MCF 10A (cell line): Measurements from ENCODE around the gene KCNAB1. TPM values are rescaled to one million over a fixed set of nuclear protein-coding genes. Genes with fewer than 3 reads are reported as not detected.

ENCODE experiments used
- BruUV-seq: library from RNA; stranded (reverse); fragments of 400-500 nt; replicated peaks from 2 replicates; lab custom pipeline; 2021; lab: Mats Ljungman, UMichigan
- CTCF ChIA-PET: fragments of 300-600 bp; sonication (Branson Sonifier 250); formaldehyde crosslinking; extraction: SDS; loops from one replicate; lab custom pipeline; 2021; ENCODE audit warnings: antibody characterized with exemption, inconsistent platforms; lab: Yijun Ruan, JAX
- POLR2A ChIA-PET: fragments of 300-600, 350-650 bp; sonication (Branson Sonifier 250); formaldehyde crosslinking; extraction: SDS; loops from one replicate; lab custom pipeline; 2020; ENCODE audit warnings: antibody characterized with exemption, inconsistent platforms; lab: Yijun Ruan, JAX
- DNase-seq: peaks from one replicate; pipeline ENCODE4 v3.0.0-alpha.2; 2018; ENCODE audit not compliant: unreplicated experiment
- H3K27ac Mint-ChIP-seq: one replicate; pipeline ENCODE4 v1.8.0; 2022; ENCODE audit warnings: mild to moderate bottlenecking, low read depth, mixed read lengths; ENCODE audit not compliant: unreplicated experiment
- H3K27me3 Mint-ChIP-seq: one replicate; pipeline ENCODE4 v1.8.0; 2022; ENCODE audit warnings: mixed read lengths; ENCODE audit not compliant: insufficient read depth, unreplicated experiment
- H3K36me3 Mint-ChIP-seq: one replicate; pipeline ENCODE4 v1.8.0; 2022; ENCODE audit warnings: mild to moderate bottlenecking, moderate library complexity, mixed read lengths; ENCODE audit not compliant: insufficient read depth, unreplicated experiment
- H3K4me1 Mint-ChIP-seq: one replicate; pipeline ENCODE4 v1.8.0; 2022; ENCODE audit warnings: mixed read lengths; ENCODE audit not compliant: insufficient read depth, unreplicated experiment
- H3K4me3 Mint-ChIP-seq: one replicate; pipeline ENCODE4 v1.8.0; 2022; ENCODE audit warnings: mild to moderate bottlenecking, moderate library complexity, mixed read lengths; ENCODE audit not compliant: unreplicated experiment
- H3K9me3 Mint-ChIP-seq: one replicate; pipeline ENCODE4 v1.8.0; 2022; ENCODE audit warnings: mixed read lengths; ENCODE audit not compliant: unreplicated experiment
- intact Hi-C: fragments of 100-400 bp; cut with micrococcal nuclease; formaldehyde crosslinking; loops from 2 replicates; pipeline ENCODE4 v1.14.1; 2022
- total RNA-seq: library from RNA; stranded (reverse); gene quantifications from 2 replicates; pipeline ENCODE4 v1.2.3, GENCODE V29; 2022
- TF ChIP-seq, protein P1 (sequence below): fragments of 200-600 bp; IDR thresholded peaks from one replicate; pipeline ENCODE4 v1.8.0; 2022; ENCODE audit warnings: antibody characterized with exemption, mild to moderate bottlenecking; ENCODE audit not compliant: unreplicated experiment

KCNAB1 gene
- total RNA-seq, 1 experiment from 2014 or later, result 0.44 TPM

DNA sequence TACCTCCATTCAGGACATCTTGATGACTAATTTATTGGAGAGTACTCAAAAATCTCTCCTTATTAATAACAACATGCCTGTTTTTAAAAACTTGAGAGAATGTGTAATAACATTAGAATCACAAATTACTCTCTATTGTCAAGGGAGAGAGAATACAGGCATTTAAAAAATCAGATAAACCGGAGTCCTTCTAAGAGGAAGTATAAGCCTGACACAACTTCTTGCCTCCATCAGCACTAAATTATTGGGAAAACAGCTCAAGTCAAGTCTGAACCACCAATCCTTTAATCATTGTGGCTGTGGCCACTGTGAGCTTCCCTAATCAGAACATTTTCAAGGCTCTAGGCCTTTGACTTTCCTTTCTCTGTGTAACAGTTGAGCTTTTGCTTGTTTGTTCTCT lies 396.6 kb downstream of the KCNAB1 start:
- no peak overlapping the region for H3K4me3 Mint-ChIP-seq
- H3K27me3 Mint-ChIP-seq, result peaks cover 26% of the 10 kb centered on the region
- intact Hi-C loops, result no loop called here
- no peaks in the 10 kb centered on the region for H3K9me3 Mint-ChIP-seq
- peak overlapping the region; percentile 49 for H3K27ac Mint-ChIP-seq
- DNase-seq, result no peak
- TF ChIP-seq, protein P1, sequence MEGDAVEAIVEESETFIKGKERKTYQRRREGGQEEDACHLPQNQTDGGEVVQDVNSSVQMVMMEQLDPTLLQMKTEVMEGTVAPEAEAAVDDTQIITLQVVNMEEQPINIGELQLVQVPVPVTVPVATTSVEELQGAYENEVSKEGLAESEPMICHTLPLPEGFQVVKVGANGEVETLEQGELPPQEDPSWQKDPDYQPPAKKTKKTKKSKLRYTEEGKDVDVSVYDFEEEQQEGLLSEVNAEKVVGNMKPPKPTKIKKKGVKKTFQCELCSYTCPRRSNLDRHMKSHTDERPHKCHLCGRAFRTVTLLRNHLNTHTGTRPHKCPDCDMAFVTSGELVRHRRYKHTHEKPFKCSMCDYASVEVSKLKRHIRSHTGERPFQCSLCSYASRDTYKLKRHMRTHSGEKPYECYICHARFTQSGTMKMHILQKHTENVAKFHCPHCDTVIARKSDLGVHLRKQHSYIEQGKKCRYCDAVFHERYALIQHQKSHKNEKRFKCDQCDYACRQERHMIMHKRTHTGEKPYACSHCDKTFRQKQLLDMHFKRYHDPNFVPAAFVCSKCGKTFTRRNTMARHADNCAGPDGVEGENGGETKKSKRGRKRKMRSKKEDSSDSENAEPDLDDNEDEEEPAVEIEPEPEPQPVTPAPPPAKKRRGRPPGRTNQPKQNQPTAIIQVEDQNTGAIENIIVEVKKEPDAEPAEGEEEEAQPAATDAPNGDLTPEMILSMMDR, result no peak
- CTCF ChIA-PET, result interaction anchor here (0.5 to 19.3 kb wide), 9 partner anchors 10 to 523 kb away, joined by 3 to 274 read pairs (median 4); no protein-coding TSS in a partner anchor
- no peaks in the 10 kb centered on the region for H3K36me3 Mint-ChIP-seq
- H3K4me1 Mint-ChIP-seq, result peaks cover 6% of the 10 kb centered on the region
- no TSS peak for BruUV-seq
- POLR2A ChIA-PET, result interaction anchor here (0.7 to 1.6 kb wide), 4 partner anchors 8 to 77 kb away, joined by 3 to 6 read pairs (median 6); no protein-coding TSS in a partner anchor

DNA sequence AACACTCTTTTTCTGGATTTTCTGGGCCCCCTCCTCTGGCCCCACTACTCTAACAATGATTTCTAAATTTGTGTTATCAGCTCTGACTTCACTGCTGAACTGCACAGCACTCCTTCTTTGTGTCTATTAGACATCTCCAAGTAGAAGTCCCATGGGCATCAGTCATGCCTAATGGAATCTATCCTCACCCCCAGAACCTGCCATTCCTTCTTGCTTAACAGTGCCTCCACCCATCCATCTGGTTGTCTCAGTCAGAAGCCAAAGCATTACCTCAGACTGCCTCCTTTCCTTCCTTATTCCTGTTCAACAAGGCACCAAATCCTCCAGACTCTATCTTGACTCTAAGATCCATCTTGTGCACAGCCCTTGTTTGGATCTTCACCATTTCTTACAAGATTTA lies 398.3 kb downstream of the KCNAB1 start:
- CTCF ChIA-PET, result interaction anchor here (19.3 kb wide), 1 partner anchor 367 kb away, joined by 274 read pairs; no protein-coding TSS in a partner anchor
- DNase-seq, result no peak
- Mint-ChIP-seq H3K4me1 (peaks cover 6% of the 10 kb centered on the region), H3K4me3 (no peak overlapping the region), H3K27ac (no peak overlapping the region), H3K27me3 (peaks cover 21% of the 10 kb centered on the region), H3K36me3 (no peaks in the 10 kb centered on the region), H3K9me3 (no peaks in the 10 kb centered on the region)
- TF ChIP-seq, protein P1, result no peak
- POLR2A ChIA-PET, result interaction anchor here (0.6 kb wide), 1 partner anchor 81 kb away, joined by 3 read pairs; no protein-coding TSS in a partner anchor
- intact Hi-C loops, result no loop called here
- no TSS peak for BruUV-seq

DNA sequence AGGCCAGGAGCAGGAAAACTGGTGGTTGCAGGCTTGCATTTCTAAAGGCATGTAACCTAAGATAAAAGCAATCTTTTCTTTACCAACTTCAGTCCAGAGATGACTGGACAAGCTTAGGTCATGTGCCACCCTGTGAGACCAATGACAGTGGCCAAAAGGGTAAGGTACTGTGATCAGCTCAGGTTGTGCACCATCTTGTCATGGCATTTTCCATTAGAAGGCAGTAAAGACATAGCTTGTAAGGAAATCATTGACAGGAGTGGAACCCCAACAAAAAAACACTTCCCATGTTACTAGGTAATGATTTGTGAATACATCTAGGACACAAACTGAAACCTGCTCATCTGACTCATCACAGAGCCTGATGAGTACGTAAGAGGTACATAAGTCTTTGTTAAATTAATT lies 399.4 kb downstream of the KCNAB1 start:
- Mint-ChIP-seq H3K4me1 (peaks cover 6% of the 10 kb centered on the region), H3K4me3 (no peak overlapping the region), H3K27me3 (peaks cover 21% of the 10 kb centered on the region), H3K9me3 (no peaks in the 10 kb centered on the region), H3K36me3 (no peaks in the 10 kb centered on the region), H3K27ac (no peak overlapping the region)
- TF ChIP-seq, protein P1, result no peak
- no peak for DNase-seq
- CTCF ChIA-PET, result interaction anchor here (0.7 to 19.3 kb wide), 5 partner anchors 10 to 503 kb away, joined by 3 to 274 read pairs (median 4); no protein-coding TSS in a partner anchor
- intact Hi-C loops, result no loop called here
- no TSS peak for BruUV-seq
- POLR2A ChIA-PET, result interaction anchor here (0.9 kb wide), 1 partner anchor 13 kb away, joined by 4 read pairs; no protein-coding TSS in a partner anchor

DNA sequence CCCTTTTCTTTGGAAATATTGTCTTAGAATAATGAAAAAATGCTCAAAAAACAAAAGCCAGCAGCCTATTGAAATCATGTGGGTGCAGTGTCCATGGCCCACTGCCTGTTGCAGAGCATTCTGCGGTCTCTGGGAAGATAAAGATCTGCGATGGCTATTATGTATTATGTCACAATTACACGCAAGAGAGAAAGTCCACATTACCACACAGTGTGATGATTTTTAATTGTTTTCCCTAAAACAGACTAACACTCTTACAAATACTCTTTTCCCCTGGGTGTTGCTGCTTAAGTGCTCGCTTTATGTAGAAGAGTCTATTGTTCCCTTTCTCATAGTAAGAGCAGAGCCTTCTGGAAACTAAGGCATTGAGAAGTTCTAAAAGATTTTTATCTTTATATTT lies 402.3 kb downstream of the KCNAB1 start:
- Mint-ChIP-seq H3K27me3 (peaks cover 21% of the 10 kb centered on the region), H3K36me3 (no peaks in the 10 kb centered on the region), H3K4me1 (no peaks in the 10 kb centered on the region), H3K27ac (no peak overlapping the region), H3K4me3 (no peak overlapping the region), H3K9me3 (no peaks in the 10 kb centered on the region)
- ChIA-PET POLR2A (no interaction called here), CTCF (interaction anchor here (0.5 to 0.6 kb wide), 2 partner anchors 637 to 724 kb away, joined by 3 read pairs; no protein-coding TSS in a partner anchor)
- BruUV-seq, result no TSS peak
- intact Hi-C loops, result no loop called here
- DNase-seq, result no peak
- TF ChIP-seq, protein P1, result no peak
